Activated CD4-positive, alpha-beta T cell treated with anti-CD3 and anti-CD28 coated beads, Interleukin-10, Interleukin-2, amounts not matched to agents 100 ng/mL and 50 ng/mL, durations not matched to agents 16 hours and 8 hours (primary cell): ENCODE measurements around the gene KSR1.
A peak's percentile ranks its signal among the peaks of the same experiment; 100 is the strongest.

Experiments
- DNase-seq: peaks from one replicate; pipeline ENCODE4 v3.0.0-alpha.2; 2020

KSR1 gene

DNA sequence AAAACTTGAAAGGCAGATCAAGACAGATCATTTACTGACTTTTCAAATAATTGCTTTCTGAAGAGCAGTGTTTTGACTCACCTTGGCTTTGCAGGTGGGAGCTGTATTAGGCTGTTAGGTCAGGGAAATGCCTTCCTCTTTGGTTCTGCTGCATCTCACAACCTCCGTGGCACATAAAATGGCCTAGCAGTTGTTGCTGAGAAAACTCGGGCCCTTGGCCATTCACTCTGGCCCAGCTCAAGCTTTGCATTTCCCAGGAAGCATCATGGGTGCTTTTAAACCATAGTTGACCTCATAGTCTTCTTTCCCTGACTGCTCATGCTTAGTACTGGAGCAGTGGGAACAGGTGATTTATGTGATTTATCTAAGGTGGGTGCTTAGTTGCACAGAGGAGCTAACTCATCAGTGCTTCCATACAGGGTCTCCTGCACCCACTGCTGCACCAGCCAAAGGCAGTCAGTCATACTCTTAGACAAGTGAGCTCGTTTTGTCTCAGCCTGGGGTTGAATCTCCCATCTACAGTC lies 83.6 kb downstream of the KSR1 start:
- no peak for DNase-seq

GRCh38 chr17:27540318-27541101 lies 84.3 kb downstream of the KSR1 start:
- DNase-seq, result no peak

- no peak for DNase-seq
Measured at GRCh38 chr17:27541301-27542023, 85.2 kb downstream of the KSR1 start.

DNA sequence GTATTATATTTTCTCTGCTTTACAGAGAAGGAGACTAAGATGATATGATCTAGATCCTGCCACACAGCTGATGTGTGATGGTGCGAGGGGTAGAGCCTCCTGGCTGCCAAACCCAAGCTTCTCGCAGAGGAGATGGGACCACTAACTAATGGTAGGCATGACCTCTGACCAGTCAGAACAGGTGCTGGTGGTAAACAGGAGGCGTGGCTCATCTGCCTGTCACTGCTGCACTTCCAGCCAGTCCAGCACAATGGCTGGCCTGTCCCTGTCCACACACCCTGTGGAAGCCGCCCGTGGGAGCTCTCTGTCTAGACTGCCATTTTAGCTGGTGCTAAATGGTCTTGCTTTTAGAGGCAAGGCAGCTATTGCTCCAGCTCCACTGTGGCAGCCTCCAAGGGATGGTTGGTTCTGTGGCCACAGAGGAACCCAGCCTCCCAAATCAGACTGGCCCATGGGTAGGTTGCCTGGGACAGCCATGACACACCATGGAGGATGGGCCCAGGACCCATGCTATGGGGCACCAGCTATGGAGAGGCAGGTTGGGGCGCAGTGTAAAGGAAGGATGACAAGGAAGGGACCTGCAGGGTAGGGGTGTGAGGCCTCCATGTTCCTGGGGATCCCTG lies 86.7 kb downstream of the KSR1 start:
- no peak for DNase-seq

GRCh38 chr17:27543464-27543856 lies 87.2 kb downstream of the KSR1 start:
- DNase-seq, result no peak

DNA sequence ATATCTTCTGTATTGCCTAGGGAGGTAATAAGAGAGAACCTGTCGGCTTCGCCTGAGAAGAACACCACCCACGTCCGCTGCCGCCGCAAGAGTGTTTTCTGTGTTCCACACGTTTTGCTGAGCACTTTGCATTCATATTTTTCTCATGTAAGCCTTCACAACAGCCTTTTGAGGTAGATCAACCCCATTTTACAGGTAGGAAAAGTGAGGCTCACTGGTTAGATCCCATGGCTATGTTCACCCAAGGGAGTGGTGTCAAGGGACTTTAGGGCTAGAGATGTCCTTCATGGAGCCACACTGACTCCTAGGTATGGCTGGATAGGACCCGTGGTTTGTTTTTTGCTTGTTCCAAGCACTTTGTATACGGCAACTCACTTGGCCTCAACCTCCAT lies 87.7 kb downstream of the KSR1 start:
- DNase-seq, result no peak

- peak; percentile 97 for DNase-seq
Measured at GRCh38 chr17:27544350-27545131, 88.3 kb downstream of the KSR1 start.

GRCh38 chr17:27545562-27546229 lies 89.4 kb downstream of the KSR1 start:
- no peak for DNase-seq

DNA sequence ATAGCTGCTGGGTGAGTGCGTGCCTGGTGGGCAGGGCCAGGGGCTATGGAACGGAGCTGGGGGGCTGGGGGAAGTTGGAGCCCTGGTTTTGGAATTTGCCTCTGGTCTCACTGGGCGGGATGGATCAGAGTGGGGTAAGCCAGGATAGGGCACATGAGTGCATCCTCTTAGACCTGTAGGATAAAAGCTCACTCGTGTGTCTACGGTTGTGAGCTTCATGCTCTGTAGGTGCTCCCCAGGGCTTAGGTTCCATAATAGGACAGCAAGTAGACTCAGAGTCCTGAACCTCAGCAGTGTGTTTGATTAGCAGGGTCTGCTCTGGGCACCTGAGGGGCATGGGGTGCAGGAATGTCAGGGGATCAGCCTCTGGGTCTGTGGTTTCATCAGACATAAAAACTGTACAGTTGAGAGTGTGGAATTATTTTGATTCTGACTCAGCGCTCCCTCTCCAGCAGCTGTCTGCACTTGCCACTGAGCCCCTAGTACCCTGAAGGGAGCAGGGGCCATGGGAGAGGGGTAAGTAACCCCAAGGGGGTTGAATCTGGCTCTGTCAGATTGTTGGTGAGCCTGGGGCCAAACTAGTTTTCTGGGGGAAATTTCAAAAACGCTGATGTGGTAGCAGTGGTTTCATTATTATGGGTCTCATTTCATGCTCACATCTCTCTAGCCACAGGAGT lies 90.5 kb downstream of the KSR1 start:
- peak; percentile 63 for DNase-seq

- no peak for DNase-seq
Measured at GRCh38 chr17:27547301-27547683, 91.0 kb downstream of the KSR1 start.

DNA sequence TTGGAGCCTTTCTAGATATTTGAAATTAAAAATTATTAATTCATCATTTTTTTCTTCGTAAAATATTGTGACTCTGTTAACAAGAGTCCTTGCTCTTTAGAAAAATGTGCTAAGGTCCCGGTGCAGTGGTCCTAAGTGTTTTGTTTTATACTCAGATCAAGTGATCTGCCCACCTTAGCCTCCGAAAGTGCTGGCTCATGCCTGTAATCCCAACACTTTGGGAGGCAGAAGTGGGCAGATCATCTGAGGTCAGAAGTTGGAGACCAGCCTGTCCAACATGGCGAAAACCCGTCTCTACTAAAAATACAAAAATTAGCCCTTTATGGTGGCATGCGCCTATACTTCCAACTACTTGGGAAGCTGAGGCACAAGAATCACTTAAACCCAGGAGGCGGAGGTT lies 92.1 kb downstream of the KSR1 start:
- DNase-seq, result no peak

DNA sequence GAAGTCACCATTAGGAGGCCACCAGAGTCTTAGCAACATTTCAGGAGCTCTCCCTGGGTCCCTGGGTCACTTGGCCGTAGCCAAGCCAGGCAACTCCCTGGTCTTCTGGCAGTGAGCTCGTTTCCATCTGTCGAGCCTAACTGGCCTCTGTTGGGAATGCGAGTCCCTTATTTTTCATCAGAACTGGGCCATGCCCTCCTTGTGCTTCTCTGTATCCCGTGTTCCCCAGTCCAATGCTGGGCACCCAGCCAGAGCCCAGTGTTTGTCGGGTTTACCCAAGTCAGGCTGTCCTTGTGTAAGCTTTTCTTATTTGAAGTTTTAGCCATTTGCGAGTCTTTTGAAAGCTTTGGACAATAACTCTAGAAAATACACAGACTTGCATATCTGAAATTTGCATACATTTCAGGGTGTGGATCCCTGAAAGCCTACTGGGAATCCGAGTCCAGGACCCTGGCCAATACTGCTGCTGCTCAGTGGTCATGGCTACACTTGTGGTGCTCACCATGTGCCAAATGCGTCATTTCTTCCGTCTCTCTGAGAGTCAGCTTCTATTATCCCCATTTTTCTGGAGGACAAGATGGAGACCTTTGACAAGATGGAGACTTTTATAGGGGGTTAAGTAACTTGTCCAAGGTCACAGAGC lies 93.1 kb downstream of the KSR1 start:
- no peak for DNase-seq

- DNase-seq, result no peak
Measured at GRCh38 chr17:27550291-27550930, 94.2 kb downstream of the KSR1 start.

DNA sequence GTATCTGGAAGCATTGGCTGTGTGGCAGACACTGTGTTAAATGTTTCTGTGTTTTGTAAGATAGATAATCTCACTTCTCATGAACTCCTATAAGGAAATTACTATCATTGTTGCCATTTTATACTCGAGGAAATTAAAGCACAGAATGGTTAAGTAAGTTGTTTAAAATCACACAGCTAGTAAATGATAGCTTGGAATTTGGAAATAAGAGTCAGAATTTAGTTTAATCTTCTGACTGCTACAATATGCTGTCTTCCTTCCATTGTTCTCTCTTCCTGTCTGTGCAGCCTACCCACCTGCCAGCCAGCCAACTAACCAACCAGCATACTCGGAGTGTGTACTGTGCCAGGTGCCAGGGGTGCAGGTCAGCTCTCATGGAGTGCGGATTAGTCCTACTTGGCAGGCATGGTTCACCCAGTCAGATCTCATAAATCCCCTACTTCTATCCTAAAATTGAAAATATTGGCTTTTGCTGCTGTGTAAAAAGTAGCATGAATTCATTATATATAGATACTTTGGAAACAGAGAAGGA lies 94.8 kb downstream of the KSR1 start:
- DNase-seq, result no peak

DNA sequence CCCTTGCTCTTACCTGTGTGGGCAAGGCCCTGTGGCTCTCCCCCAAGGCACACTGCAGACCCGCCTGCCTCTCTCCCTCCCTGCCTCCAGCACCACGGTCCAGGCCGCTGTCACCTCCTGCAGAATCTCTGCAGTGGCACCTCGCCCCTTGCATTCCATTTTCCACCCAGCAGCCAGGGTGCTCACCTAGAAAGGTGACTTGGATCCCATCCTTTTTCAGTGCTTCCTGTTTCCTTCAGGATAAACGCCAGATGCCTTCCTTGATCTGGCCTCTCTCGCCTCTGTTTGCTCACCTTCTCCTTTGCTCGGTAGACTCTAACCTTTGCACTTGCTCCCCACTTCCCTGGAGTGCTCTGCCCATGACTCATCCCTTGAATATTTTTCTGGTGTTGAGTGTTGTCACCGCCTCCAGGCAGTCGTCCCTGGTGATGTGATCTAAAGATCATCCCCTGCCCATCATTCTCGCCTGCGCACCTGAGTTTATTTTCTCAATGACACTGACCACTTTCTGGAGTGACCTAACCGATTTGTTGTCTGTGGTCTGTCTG lies 95.5 kb downstream of the KSR1 start:
- no peak for DNase-seq

GRCh38 chr17:27552276-27552732 lies 96.1 kb downstream of the KSR1 start:
- DNase-seq, result no peak

DNA sequence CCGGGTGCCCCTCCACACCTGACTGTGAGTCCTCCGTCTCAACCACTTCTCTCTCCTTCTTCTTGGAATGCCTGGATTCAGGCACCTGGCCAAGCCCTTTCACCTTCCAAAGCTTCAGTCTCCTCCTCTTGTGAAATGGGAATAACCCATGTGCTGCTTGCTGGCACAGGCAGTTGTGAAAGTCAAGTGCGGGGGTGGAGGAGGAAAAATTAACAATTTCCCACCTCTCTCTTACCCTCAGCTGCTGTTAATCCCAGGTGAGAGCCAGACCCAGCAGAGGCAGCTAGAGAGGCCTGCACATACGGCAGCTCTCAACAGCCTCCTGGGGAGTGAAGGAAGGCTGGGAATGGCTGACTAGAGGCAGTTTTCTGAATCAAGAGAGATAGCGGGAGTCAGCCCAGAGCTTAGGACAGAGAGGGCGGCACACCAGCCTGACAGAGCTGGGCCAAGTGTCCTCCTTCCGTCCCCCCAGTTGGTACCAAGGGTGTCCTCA lies 96.8 kb downstream of the KSR1 start:
- no peak for DNase-seq

- DNase-seq, result no peak
Measured at GRCh38 chr17:27554152-27554551, 97.9 kb downstream of the KSR1 start.

DNA sequence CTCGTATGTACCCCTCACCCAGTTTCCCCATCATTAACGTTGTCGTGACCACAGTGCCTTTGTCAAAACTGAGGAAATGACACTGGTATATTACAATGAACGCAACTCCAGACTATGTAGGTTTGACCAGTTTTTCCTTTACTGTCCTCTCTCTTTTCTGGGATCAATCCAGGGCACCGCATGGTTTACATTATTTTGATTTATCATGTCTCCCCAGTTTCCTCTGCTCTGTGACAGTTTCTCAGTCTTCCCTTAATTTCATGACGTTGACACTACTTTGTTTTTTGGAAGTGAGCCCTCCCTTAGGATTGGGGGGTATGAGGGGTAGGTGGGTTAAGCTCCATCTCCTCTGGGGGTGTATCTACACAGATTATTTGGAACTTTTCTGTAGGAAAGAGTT lies 98.7 kb downstream of the KSR1 start:
- no peak for DNase-seq

- no peak for DNase-seq
Measured at GRCh38 chr17:27555339-27555738, 99.1 kb downstream of the KSR1 start.
